KOPT-K1 (cell line): ENCODE data around the gene SV2B.
"Not testable (repeated sequence)": the region's sequence is repeated elsewhere in the genome, so short reads cannot be mapped to it uniquely, and the experiment has no call there.

ENCODE experiments used
- H3K27ac ChIP-seq: fragments of 200-600 bp; sonication (generic); 2 replicates; pipeline ENCODE4 v1.5.1; 2016; ENCODE audit warnings: antibody characterized with exemption, mild to moderate bottlenecking, low read depth, low read length; ENCODE audit not compliant: poor library complexity, severe bottlenecking
- H3K36me3 ChIP-seq: fragments of 200-600 bp; sonication (generic); 2 replicates; pipeline ENCODE4 v1.5.1; 2017; ENCODE audit warnings: antibody characterized with exemption, mild to moderate bottlenecking, low read length, moderate library complexity; ENCODE audit not compliant: insufficient read depth
- H3K9me3 ChIP-seq: fragments of 200-600 bp; sonication (generic); 2 replicates; pipeline ENCODE4 v1.5.1; 2017; ENCODE audit warnings: antibody characterized with exemption, low read length, mild to moderate bottlenecking; ENCODE audit not compliant: insufficient read depth, poor library complexity, severe bottlenecking

SV2B gene

GRCh38 chr15:91077029-91077428, 23.0 kb upstream of the SV2B start:
- Histone ChIP-seq H3K9me3 (peaks cover 5% of the 10 kb centered on the region), H3K27ac (no peak overlapping the region), H3K36me3 (no peaks in the 10 kb centered on the region)

DNA sequence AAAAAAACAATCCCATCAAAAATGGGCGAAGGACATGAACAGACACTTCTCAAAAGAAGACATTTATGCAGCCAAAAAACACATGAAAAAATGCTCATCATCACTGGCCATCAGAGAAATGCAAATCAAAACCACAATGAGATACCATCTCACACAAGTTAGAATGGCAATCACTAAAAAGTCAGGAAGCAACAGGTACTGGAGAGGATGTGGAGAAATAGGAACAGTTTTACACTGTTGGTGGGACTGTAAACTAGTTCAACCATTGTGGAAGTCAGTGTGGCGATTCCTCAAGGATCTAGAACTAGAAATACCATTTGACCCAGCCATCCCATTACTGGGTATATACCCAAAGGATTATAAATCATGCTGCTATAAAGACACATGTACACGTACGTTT, 6.2 kb upstream of the SV2B start:
- not testable (repeated sequence) for H3K36me3 ChIP-seq, H3K27ac ChIP-seq, H3K9me3 ChIP-seq

DNA sequence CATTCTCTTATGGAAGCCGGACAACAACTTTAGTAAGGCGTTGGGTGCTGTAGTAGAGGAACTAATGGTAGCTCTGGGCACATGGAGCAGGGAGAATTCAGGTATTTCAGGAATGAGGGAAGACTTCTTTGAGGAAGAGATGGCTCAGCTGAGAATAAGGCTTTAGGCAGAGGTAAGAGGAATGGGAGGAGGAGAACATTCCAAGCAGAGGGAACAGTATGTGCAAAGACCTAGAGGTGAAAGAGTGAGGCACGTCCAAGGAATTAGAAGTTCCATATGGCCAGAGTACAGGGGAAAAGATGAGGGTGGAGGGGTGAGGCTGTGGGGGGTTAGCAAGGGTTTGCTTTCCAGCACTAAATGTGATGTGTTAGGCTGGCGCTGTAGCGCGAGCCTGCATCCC, 1.6 kb upstream of the SV2B start:
- Histone ChIP-seq H3K36me3 (no peaks in the 10 kb centered on the region), H3K27ac (no peak overlapping the region), H3K9me3 (no peaks in the 10 kb centered on the region)

- H3K36me3 ChIP-seq, result no peaks in the 10 kb centered on the region
- H3K27ac ChIP-seq, result no peak overlapping the region
- H3K9me3 ChIP-seq, result no peaks in the 10 kb centered on the region
Measured at GRCh38 chr15:91099616-91099994, 452 bp upstream of the SV2B start.

DNA sequence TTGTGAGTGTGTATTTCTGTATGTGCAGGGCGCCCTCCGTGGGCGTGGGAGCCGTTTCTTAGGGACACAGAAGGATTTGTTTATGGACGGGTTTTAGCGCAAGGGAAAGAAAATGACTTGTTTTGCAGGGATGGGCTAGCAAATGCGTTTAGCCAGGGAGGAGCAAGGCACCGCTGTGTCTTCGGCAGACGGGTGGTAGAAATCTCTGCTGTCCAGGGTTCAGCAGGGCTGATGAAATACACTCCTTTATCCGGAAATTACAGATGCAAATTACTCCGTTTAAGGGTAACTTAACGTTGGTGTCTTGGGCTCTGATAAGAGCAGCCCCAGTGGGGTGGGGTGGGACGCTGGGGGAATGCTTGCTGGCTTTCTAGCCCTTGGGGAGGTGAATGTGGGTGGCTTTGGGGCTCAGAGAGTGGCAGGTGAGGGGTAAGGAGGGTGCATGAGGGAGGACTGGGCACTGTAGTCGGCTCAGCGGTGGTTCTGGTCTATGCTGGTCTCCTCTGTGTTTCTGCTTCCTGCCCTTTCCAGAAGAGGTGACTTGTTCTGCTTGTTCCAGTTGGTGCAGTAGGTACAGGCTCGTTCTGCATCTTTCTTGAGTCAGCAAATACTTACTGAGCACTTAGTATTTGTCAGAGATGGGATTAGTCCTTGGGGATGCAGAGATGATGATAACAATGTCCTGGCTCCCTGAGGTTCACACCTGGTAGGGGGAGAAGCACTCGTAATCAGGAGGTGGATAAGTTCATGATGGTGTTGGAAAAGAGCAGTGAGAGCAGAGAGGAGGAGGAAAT, 954 bp downstream of the SV2B start:
- no peaks in the 10 kb centered on the region for H3K36me3 ChIP-seq
- H3K9me3 ChIP-seq, result no peaks in the 10 kb centered on the region

GRCh38 chr15:91101608-91101920, 1.5 kb downstream of the SV2B start:
- Histone ChIP-seq H3K9me3 (no peaks in the 10 kb centered on the region), H3K36me3 (no peaks in the 10 kb centered on the region), H3K27ac (no peak overlapping the region)

More for the DNA sequence above, 954 bp downstream of the SV2B start:
- no peak overlapping the region for H3K27ac ChIP-seq

DNA sequence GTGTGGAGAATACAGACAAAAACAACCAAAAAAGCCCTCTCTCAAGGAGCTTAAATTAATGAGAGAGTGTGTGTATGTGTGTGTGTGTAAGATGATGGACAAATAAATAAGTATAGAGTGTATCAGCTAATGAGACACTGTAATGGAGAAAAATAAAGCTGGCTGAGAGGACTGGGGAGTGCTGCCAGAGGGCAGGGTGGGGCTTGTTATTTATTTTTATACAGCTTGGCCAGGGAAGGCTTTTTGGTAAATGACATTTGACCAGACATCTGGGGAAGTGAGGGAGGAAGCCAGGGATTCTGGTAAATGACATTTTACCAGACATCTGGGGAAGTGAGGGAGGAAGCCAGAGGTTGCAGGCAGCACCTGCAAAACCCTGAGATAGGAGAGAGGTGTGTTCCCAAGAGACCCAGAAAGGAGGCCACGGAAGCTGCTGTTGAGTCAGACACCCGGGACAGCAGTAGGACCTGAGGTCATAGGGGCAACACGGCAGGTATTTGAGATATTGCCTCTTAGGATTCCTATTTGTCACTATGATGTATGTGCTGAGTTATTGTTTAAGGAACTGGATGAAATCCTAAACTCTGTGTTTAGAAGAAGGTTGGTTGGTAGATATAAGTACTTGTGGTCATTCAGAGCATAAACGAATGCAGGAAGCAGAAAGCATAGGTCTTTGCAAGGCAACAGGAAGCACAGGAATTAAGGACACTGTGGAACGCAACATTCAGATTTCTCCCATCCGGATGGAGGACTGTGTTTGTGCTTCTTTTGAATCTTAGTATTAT, 2.7 kb downstream of the SV2B start:
- no peaks in the 10 kb centered on the region for H3K36me3 ChIP-seq
- no peaks in the 10 kb centered on the region for H3K9me3 ChIP-seq
- no peak overlapping the region for H3K27ac ChIP-seq

DNA sequence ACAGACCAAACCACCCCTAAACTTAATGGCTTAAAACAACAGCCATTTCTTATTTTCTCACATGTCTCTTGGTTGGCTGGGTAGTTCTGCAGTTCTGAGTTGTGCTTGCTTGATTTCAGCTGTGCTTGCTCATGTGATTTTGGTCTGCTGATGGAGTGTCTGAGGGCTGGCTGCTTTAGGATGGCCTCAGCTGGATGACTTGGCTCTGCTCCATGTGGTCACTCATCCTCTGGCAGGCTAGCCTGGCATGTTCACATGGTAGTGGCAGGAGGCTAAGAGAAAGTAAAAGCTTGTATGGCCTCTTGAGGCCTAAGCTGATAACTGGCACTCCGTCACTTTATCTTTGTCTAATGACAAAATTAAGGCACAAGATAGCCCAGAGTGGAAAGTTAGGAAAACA, 4.1 kb downstream of the SV2B start:
- H3K9me3 ChIP-seq, result no peaks in the 10 kb centered on the region
- H3K36me3 ChIP-seq, result no peaks in the 10 kb centered on the region
- H3K27ac ChIP-seq, result no peak overlapping the region

DNA sequence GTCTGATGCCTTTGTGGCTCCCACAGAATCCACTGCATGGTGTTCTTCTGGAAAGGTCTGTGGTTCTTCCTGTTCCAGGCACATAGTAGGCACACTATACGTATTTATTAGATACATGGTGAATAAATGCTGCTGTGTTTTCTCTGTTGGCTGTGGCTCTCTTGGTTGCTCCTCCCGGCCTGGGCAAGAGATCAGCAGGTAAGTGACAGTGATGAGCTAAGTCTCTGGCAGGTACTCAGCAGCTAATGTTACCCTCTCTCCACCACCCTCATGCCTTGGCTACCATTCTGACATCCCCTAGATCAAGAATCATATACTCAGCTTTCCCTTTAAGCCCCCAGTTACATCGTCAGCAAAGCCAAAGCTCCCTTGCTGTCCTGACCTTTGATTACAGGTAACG, 8.4 kb downstream of the SV2B start:
- H3K36me3 ChIP-seq, result no peaks in the 10 kb centered on the region
- H3K9me3 ChIP-seq, result no peaks in the 10 kb centered on the region
- H3K27ac ChIP-seq, result no peak overlapping the region

DNA sequence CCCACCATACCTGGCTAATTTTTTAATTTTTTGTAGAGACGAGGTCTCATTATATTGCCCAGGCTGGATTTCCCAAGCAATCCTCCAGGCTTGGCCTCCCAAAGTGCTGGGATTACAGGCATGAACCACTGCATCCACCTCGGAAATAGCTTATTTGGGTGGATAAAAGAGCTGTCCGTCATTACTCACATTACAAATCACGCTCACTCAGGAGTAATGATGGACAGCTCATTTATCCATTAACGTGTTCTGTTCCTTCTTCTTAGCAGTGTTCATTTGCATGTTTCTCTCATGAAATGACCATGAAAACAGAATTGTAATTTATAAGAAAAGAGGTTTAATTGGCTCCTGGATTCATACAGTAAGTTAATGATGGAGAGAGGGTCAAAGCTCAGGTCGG, 9.8 kb downstream of the SV2B start:
- H3K9me3 ChIP-seq, result no peaks in the 10 kb centered on the region
- no peak overlapping the region for H3K27ac ChIP-seq
- H3K36me3 ChIP-seq, result no peaks in the 10 kb centered on the region

DNA sequence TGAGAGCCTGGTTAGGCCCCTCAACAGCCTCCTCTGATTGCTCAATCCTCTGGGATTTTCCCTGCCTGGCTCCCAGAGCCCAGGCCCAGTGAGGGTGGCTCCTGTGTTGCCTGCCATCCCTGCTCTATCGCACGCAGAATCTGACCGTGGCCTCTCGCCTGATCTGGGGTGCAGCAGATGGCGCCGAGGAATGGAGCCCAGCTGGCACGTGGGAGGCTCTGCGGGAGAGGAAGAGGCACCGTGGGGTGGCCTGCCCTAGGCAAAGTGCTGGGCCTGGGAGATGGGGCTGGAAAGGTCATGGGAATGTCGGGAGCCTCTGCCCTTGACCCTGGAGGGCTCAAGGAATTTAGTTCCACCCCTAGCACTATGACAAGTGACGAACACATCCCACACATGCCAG, 10.3 kb downstream of the SV2B start:
- H3K27ac ChIP-seq, result no peak overlapping the region
- H3K36me3 ChIP-seq, result no peaks in the 10 kb centered on the region
- H3K9me3 ChIP-seq, result no peaks in the 10 kb centered on the region

DNA sequence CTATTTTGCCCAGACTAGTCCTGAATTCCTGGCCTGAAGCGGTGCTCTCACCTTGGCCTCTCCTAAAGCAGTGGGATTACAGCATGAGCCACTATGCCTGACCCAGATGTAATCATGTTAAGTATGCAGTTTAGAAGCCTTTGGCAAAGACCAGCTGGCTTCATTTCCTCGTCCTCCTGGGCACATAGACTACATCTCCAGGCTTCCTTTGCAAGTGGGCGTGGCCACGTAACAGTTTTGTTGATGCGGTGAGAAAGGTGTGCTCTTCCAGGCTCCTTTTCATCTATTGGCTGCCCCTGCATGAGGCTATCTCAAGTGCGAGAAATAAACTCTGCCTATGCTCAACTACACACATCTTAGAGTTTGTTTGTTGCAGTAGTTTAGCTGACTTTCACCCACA, 13.0 kb downstream of the SV2B start:
- peaks cover 10% of the 10 kb centered on the region for H3K9me3 ChIP-seq
- H3K27ac ChIP-seq, result no peak overlapping the region
- H3K36me3 ChIP-seq, result no peaks in the 10 kb centered on the region

- Histone ChIP-seq H3K9me3 (peaks cover 10% of the 10 kb centered on the region), H3K27ac (no peak overlapping the region), H3K36me3 (no peaks in the 10 kb centered on the region)
Measured at GRCh38 chr15:91114301-91114700, 14.2 kb downstream of the SV2B start.

DNA sequence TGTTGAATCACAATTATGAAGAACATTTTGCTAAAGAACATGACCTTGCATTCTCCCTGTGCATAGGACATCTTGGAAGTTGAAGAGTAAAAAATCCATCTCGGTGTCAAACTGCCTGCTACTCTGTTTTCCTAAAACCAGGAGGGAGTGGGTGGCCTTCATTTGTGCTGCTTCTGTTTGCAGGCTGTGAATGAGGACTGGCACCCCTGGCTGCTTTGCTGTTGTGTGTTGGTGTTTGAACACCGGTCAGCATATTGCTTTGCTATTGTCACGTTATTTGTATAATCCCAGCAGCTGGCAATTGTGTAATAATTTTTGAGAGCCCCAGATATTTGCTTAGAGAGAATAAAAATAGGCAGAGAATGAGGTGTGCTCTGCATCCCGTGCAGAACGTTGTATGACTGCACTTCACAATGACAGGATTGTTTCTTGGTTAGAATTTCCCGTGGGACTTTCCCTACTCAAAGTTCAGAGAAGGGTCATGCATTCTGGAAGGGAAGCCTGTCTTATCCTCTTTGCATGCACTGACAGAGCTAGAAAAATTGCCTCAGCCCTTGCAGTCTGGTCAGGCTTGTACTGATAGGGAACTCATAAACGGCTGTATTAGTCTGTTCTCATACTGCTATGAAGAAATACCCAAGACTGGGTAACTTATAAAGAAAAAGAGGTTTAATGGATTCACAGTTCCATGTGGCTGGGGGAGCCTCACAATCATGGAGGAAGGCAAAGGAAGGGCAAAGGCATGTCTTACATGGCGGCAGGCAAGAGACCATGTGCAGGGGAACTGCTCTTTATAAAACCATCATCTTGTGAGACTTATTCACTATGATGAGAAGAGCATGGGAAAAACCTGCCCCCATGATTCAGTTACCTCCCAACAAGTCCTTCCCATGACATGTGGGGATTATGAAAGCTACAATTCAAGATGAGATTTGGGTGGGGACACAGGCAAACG, 16.3 kb downstream of the SV2B start:
- Histone ChIP-seq H3K9me3 (peaks cover 10% of the 10 kb centered on the region), H3K36me3 (no peaks in the 10 kb centered on the region), H3K27ac (no peak overlapping the region)

DNA sequence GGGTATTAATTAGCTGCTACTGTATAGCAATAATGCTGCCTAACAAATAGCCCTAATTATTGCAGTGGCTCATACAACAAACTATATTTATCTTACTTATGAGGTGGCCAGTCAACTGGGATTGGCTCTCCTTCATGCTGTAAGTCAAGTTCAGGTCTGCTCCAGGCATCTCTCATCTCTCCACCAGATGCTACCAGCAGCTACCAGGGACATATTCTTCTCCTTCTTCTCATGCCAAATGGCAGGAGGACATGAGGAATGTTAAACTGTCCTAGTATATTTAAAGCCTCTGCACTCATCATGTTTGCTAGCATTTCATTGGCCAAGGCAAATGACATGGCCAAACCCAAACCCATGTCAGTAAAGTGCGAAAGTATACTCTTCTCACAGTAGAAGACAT, 17.3 kb downstream of the SV2B start:
- Histone ChIP-seq H3K9me3 (peaks cover 10% of the 10 kb centered on the region), H3K36me3 (no peaks in the 10 kb centered on the region), H3K27ac (no peak overlapping the region)
